ENCODE data around the gene PRR29.

DNA sequence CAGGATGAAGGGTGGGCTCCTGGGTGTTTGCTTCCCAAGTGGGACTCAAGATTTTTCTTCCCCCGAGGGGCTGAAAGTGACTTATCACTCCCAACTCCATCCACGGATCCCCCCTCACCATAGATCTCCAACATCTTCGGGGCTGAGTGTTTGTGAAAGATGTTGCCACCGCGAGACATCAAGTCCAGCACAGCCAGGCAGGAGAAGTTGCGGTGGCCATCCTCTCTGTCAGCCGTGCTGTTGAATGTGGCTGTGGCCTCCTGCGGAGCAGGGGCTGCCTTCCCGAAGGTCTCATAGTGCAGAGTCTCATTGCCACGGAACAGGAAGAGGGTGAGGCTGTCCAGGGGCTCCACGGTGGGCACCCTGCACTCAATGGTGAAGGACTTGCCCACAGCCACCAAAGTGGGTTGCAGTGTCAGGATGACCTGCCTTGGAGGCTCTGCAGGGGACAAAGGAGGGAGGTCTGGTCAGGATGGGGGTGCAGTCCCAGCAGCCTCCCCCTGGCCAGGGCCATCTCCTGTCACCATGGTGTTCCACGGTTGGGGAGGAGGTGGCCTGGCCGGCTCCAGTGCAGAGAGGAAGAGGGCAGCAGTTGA, 5.5 kb downstream of the PRR29 start:
- no peak for TF ChIP-seq EP300 (IDR thresholded peaks at IDR 0.05)
- TF ChIP-seq, protein P1, sequence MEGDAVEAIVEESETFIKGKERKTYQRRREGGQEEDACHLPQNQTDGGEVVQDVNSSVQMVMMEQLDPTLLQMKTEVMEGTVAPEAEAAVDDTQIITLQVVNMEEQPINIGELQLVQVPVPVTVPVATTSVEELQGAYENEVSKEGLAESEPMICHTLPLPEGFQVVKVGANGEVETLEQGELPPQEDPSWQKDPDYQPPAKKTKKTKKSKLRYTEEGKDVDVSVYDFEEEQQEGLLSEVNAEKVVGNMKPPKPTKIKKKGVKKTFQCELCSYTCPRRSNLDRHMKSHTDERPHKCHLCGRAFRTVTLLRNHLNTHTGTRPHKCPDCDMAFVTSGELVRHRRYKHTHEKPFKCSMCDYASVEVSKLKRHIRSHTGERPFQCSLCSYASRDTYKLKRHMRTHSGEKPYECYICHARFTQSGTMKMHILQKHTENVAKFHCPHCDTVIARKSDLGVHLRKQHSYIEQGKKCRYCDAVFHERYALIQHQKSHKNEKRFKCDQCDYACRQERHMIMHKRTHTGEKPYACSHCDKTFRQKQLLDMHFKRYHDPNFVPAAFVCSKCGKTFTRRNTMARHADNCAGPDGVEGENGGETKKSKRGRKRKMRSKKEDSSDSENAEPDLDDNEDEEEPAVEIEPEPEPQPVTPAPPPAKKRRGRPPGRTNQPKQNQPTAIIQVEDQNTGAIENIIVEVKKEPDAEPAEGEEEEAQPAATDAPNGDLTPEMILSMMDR (IDR thresholded peaks at IDR 0.05) = no peak
- no peak for TF ChIP-seq POLR2A (IDR thresholded peaks at IDR 0.05)
